Measurements from ENCODE around the gene RAP1GAP.

RAP1GAP gene

DNA sequence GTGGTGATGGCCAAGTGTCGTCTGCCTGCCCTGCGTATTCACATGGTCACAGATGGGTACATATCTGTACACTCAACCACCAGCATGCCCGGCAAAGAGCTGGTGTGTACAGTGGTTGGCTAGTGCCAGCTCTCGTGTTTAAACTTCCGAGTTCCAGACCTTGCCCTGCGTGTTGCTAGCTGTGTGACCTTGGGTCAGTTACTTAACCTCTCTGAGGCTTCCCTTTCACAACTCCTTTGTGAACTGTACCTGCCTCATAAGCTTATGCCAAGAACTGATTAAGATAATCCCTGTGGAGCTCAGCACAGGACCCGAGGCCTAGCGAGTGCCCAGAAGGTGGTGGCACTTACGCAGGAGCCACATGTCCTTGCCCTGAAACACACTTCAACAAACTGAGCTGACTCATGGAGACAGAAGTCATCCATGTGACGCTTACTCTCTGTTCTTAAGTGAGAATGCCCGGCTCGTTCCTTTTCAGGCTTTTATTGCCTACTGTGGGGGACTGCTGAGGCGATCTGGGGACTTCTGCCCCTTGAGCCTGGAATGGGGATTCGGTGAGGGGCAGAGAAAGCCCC is 104.5 kb downstream of the RAP1GAP start:
- no peak for DNase-seq (ENCODE audit: low spot score in 2 of 2)
- Mint-ChIP-seq H3K36me3 (no peaks in the 10 kb centered on the region), H3K27me3 (peaks cover 1% of the 10 kb centered on the region), H3K9me3 (no peaks in the 10 kb centered on the region), H3K4me1 (no peaks in the 10 kb centered on the region), H3K27ac (no peak overlapping the region), H3K4me3 (no peak overlapping the region)
- ATAC-seq (ENCODE audit: low read depth): no peak

DNA sequence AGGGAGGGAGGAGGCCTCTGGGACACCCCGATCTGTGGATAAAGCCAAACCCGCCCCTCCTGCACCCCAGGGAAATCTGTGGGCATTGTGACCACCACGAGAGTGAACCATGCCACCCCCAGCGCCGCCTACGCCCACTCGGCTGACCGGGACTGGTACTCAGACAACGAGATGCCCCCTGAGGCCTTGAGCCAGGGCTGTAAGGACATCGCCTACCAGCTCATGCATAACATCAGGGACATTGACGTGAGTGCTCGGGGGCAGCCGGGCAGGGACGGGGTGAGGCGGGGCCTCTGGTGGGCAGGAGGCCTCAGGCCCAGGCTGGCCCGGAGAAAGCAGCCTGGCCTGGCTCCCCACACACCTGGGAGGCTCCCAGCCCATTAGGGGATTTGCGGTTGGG is 105.2 kb downstream of the RAP1GAP start:
- ATAC-seq (ENCODE audit: low read depth) (no peak), DNase-seq (ENCODE audit: low spot score in 2 of 2) (no peak)
- Mint-ChIP-seq H3K9me3 (no peaks in the 10 kb centered on the region), H3K27me3 (peaks cover 1% of the 10 kb centered on the region), H3K36me3 (no peaks in the 10 kb centered on the region), H3K4me3 (no peak overlapping the region), H3K4me1 (no peaks in the 10 kb centered on the region), H3K27ac (no peak overlapping the region)

DNA sequence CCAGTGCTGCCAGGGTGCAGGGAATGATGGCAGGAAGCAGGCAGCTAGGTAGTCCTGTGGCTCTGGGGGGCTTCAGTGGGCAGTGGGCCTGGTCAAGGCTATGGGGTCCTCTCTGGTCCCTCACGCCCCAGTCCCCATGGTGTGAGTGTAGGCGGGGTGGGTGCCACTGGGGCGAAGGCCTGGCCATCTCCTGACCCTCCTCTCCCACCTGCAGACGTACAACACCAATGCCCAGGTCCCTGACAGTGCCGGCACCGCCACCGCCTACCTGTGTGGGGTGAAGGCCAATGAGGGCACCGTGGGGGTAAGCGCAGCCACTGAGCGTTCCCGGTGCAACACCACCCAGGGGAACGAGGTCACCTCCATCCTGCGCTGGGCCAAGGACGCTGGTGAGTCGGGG is 106.3 kb downstream of the RAP1GAP start:
- Mint-ChIP-seq H3K27ac (no peak overlapping the region), H3K27me3 (no peaks in the 10 kb centered on the region), H3K4me1 (no peaks in the 10 kb centered on the region), H3K36me3 (no peaks in the 10 kb centered on the region), H3K4me3 (no peak overlapping the region), H3K9me3 (no peaks in the 10 kb centered on the region)
- DNase-seq (ENCODE audit: low spot score in 2 of 2) (no peak), ATAC-seq (ENCODE audit: low read depth) (no peak)

DNA sequence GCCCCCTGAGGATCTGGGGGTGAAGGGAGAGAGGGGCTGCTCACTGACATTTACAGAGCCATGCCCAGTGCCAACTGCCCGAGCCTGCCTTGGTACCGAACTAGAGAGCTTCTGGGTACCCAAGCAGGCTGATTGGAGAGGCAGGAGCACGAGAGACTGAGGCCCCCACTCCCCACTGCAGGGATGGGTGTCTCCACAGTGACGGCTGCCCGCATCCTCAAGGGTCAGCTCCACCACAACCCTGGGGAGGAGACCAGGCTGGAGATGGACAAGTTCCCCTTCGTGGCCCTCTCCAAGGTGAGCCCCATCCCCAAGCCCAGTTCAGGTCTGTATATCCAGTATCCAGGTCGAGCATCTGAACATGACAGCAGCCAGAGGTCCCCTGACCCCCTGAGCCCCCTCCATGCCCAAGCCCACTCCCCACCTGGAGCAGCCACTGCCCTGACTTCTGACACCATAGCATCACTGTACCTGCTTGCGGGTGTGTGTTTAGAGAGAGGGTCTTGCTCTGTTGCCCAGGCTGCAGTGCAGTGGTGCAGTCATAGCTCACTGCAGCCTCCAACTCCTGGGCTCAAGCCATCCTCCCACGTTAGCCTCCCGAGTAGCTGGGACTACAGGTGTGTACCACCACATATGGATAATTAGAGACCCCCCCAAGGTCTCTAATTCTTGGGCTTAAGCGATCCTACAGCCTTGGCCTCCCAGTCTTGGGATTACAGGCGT is 108.1 kb downstream of the RAP1GAP start:
- H3K27me3 Mint-ChIP-seq: no peaks in the 10 kb centered on the region
- H3K36me3 Mint-ChIP-seq: no peaks in the 10 kb centered on the region
- H3K27ac Mint-ChIP-seq: no peak overlapping the region

DNA sequence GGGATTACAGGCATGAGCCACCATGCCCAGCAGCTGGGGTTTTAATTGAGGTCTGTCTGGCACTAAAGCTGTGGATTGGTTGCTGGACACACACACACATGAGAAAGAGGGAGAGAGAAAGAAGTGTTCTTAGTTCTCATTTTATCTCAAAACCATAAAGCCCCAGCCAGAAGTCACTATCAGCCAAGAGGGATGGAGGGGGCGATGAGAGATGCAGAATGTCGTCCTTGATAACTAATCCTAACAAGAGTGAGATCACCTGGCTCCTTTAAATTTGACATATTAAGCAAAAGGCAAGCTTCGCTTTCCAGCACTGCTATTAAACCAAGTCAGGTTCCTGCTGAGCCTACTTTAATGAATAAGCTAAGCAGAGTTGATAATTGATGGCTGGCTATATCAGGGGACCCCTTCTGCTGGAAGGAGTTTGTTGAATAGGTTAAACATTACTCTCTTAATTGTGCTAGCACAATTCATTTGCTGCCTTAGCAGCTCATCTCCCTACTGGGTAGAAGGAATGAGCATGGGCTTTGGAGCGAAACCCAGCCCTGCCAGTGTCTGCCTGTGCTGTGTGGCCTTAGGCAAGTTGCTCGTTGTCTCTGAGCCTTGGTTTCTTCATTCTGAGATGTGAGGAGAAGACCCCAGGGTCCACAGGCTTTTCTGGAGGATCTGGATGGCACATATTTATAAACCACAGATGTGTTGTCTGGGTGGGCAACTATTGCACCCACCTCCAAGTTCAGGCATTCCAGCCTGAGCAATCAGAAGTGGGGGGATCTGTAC is 109.2 kb downstream of the RAP1GAP start:
- Mint-ChIP-seq H3K9me3 (no peaks in the 10 kb centered on the region), H3K27me3 (no peaks in the 10 kb centered on the region), H3K4me1 (no peaks in the 10 kb centered on the region), H3K4me3 (no peak overlapping the region), H3K27ac (no peak overlapping the region), H3K36me3 (no peaks in the 10 kb centered on the region)
- DNase-seq (ENCODE audit: low spot score in 2 of 2): no peak
- no peak for ATAC-seq (ENCODE audit: low read depth)

More for the DNA sequence above, 108.1 kb downstream of the RAP1GAP start:
- Mint-ChIP-seq H3K4me3 (no peak overlapping the region), H3K9me3 (no peaks in the 10 kb centered on the region), H3K4me1 (no peaks in the 10 kb centered on the region)
- DNase-seq (ENCODE audit: low spot score in 2 of 2) (no peak), ATAC-seq (ENCODE audit: low read depth) (no peak)

DNA sequence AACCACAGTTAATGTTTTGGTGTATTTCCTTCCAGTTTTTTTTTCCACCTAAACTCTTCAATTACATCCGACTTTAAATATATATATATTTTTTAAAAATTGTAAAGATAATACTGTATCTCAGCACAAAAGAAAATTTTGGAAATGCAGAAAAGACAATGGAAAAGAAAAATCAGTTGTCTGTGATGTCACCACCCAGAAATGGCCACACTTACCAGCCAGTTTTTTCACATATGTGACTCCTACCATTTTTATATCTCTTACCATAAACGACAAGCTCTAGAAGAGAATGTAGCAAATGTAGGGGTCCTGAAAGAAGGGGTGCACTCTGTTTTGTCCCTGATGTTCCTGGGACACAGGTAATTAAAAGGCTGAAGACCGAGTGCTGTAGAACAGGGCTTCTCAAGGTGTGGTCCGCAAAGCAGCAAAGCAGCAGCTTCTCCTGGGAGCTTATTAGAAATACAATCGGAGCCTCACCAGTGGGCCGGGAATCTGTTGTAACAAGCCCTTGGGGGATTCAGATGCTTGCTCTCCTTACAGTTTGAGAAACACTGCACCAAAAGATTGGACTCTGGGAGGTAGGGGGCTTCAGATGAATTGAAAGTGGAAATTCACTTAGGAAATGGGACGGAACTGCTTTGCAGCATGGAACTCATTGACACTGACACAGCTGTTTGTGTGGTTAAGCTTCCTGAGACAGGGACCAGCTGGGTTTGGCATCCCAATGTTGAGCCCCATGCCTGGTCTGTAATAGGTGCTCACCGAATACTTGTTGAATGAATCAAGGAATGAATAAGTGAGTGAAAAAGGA is 115.8 kb downstream of the RAP1GAP start:
- Mint-ChIP-seq H3K27me3 (no peaks in the 10 kb centered on the region), H3K36me3 (no peaks in the 10 kb centered on the region), H3K4me3 (no peak overlapping the region), H3K4me1 (peaks cover 9% of the 10 kb centered on the region), H3K27ac (no peak overlapping the region), H3K9me3 (no peaks in the 10 kb centered on the region)
- no peak for ATAC-seq (ENCODE audit: low read depth)
- DNase-seq (ENCODE audit: low spot score in 2 of 2): no peak

DNA sequence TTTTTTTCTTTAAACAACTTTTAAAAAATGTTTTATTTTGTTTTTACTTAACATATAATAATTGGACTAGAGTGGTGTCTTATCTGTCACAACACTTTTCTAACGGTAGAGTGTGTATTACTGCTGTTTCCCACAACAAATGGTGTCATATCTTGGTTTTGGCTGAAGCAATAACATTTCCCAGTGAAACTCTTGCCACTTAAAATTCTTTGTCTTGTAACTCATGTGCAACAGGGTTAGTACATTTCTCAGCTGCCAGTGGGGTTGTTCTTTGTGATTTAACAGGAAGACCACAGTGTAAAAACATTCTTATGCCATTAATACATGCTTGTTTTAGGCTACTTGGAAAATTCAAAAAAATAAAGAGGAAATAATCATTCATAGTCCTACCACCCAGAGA is 116.4 kb downstream of the RAP1GAP start:
- no peaks in the 10 kb centered on the region for H3K9me3 Mint-ChIP-seq
- no peaks in the 10 kb centered on the region for H3K36me3 Mint-ChIP-seq
- DNase-seq (ENCODE audit: low spot score in 2 of 2): no peak
- H3K4me3 Mint-ChIP-seq: no peak overlapping the region
- H3K4me1 Mint-ChIP-seq: peaks cover 9% of the 10 kb centered on the region
- H3K27me3 Mint-ChIP-seq: no peaks in the 10 kb centered on the region
- H3K27ac Mint-ChIP-seq: no peak overlapping the region
- no peak for ATAC-seq (ENCODE audit: low read depth)

DNA sequence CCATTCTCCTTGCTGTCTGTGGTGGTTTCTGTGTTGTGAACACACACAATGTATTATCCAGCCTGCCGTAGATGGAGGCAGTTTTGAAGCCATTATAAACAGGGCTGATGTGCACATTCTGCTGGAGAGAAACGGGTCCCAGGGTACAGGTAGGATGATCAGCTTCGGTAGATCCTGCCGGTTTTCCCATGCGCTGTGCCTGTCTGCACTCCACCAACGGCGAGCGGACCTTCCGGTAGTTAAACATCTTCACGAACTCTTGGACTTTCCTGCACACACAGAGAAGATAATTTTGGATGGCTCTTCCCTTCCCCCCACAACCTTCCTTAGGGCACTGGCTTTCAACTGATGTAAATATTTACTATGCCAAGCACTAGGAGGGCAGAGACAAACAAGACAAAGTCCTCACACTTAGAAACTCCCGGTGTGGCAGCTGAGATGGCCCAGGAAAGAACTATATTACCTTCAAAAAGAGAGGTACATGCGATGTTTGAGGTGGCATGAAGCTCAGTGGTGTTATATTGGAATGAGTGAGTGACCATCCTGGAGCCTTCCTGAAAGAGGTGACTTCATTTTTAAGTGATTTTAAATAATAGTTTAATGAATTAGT is 118.2 kb downstream of the RAP1GAP start:
- ATAC-seq (ENCODE audit: low read depth): no peak
- Mint-ChIP-seq H3K27me3 (no peaks in the 10 kb centered on the region), H3K36me3 (no peaks in the 10 kb centered on the region), H3K9me3 (no peaks in the 10 kb centered on the region), H3K4me1 (peaks cover 9% of the 10 kb centered on the region), H3K27ac (no peak overlapping the region), H3K4me3 (no peak overlapping the region)
- no peak for DNase-seq (ENCODE audit: low spot score in 2 of 2)

DNA sequence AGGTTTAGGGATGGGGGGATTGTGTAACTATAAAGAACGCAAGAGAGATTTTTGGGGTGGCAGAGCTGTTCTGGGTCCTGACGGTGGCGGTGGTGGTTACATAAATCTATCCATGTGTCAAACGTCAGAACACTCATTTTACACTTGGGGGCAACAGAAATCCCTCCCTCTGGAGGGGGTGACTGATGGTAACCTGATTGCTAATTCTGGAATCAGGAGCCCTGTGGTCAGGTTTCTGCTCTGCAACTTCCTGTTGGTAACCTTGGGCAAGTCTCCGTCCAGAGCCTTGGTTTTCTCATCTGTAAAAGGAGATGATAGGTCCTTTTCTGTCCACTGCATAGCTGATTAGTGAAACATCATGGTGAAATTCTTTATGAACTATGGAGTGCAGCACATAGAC is 119.1 kb downstream of the RAP1GAP start:
- H3K27me3 Mint-ChIP-seq: no peaks in the 10 kb centered on the region
- H3K36me3 Mint-ChIP-seq: no peaks in the 10 kb centered on the region
- DNase-seq (ENCODE audit: low spot score in 2 of 2) (no peak), ATAC-seq (ENCODE audit: low read depth) (no peak)
- H3K27ac Mint-ChIP-seq: no peak overlapping the region
- no peaks in the 10 kb centered on the region for H3K9me3 Mint-ChIP-seq
- H3K4me1 Mint-ChIP-seq: peaks cover 9% of the 10 kb centered on the region
- H3K4me3 Mint-ChIP-seq: no peak overlapping the region

DNA sequence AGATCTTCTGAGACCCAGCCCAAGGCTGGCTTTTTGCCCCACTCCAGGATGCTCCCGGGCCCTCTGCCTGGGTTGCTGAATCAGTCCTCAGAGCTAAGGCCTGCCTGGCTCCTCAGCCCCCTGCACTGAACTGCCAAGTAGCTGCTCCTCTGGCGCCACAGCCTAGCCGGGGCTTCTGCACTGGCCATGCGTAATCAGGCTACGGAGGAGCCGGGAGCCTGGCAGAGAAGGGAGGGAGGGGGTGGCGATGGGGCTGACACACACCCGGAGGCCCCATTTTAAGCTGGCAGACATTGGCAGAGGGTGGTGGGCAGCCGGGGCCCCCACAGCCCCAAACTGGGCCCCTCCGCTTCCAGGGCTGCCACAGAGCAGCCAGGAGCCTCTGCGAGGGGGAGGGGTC is 121.3 kb downstream of the RAP1GAP start:
- Mint-ChIP-seq H3K4me1 (peaks cover 8% of the 10 kb centered on the region), H3K27me3 (no peaks in the 10 kb centered on the region), H3K36me3 (no peaks in the 10 kb centered on the region), H3K9me3 (no peaks in the 10 kb centered on the region), H3K27ac (no peak overlapping the region), H3K4me3 (no peak overlapping the region)
- DNase-seq (ENCODE audit: low spot score in 2 of 2): no peak
- ATAC-seq (ENCODE audit: low read depth): no peak
